Endothelial cell of umbilical vein (primary cell): ENCODE results near the gene NRXN3. TPM values are rescaled to one million over a fixed set of nuclear protein-coding genes. Genes with fewer than 3 reads are reported as not detected.

Experiments
- BruUV-seq: library from RNA; stranded (reverse); fragments of 400-500 nt; replicated peaks from 2 replicates; lab custom pipeline; 2021; lab: Mats Ljungman, UMichigan
- CTCF ChIA-PET: fragments of 300-600, 350-600 bp; sonication (Branson Sonifier 250); formaldehyde crosslinking; loops from one replicate; lab custom pipeline; 2021; ENCODE audit warnings: antibody characterized with exemption, inconsistent platforms; lab: Charles Lee
- POLR2A ChIA-PET: fragments of 300-600, 350-600 bp; sonication (Branson Sonifier 250); formaldehyde crosslinking; loops from one replicate; lab custom pipeline; 2021; ENCODE audit warnings: antibody characterized with exemption, inconsistent platforms; lab: Charles Lee
- DNase-seq: peaks from one replicate; pipeline ENCODE4 v3.0.0-alpha.2; 2011; ENCODE audit warnings: low read depth, low spot score
- FAIRE-seq: peaks from 2 replicates; lab custom pipeline; 2011; peaks lifted over from hg19 to GRCh38; lab: Jason Lieb, UNC
- H2AFZ ChIP-seq: 2 replicates; pipeline ENCODE4 v1.6.0; 2012; ENCODE audit warnings: low read depth, low read length, control low read depth, inconsistent platforms
- H3K27ac ChIP-seq: 2 replicates; pipeline ENCODE4 v1.5.1; 2011; ENCODE audit warnings: low read depth, mild to moderate bottlenecking, control low read depth, low read length, moderate library complexity; ENCODE audit not compliant: insufficient read depth
- H3K27me3 ChIP-seq, 2 experiments: 2 replicates each; pipeline versions ENCODE4 v1.6.0 to v1.6.1; 2011; ENCODE audit warnings: low read length in 2 of 2, mixed read lengths in 1 of 2; ENCODE audit not compliant: control insufficient read depth in 2 of 2, insufficient read depth in 2 of 2
- H3K36me3 ChIP-seq, 2 experiments: 2 replicates in 1 of 2; 3 replicates in 1 of 2; pipeline ENCODE4 v1.5.1; 2011; ENCODE audit warnings: low read length in 2 of 2, mild to moderate bottlenecking in 1 of 2, moderate library complexity in 1 of 2; ENCODE audit not compliant: control insufficient read depth in 2 of 2, insufficient read depth in 2 of 2; ENCODE audit errors: extremely low read depth in 1 of 2
- H3K4me1 ChIP-seq: 3 replicates; pipeline ENCODE4 v1.5.1; 2011; ENCODE audit warnings: mild to moderate bottlenecking, low read length; ENCODE audit not compliant: control insufficient read depth, insufficient read depth; ENCODE audit errors: extremely low read depth
- H3K4me2 ChIP-seq: 2 replicates; pipeline ENCODE4 v1.6.1; 2011; ENCODE audit warnings: low read length, control low read depth, mixed read lengths; ENCODE audit not compliant: insufficient read depth
- H3K4me3 ChIP-seq, 3 experiments: fragments of 200-600 bp in 1 of 3; sonication (generic), shearing (Covaris generic) in 1 of 3; replicated peaks in 1 of 3; 2 replicates each; pipeline ENCODE4 v1.5.1; 2011 to 2016; ENCODE audit warnings: control low read depth in 3 of 3, low read length in 3 of 3, mild to moderate bottlenecking in 2 of 3, inconsistent platforms in 1 of 3, low read depth in 1 of 3, moderate library complexity in 1 of 3; ENCODE audit not compliant: insufficient read depth in 1 of 3
- H3K79me2 ChIP-seq: 2 replicates; pipeline ENCODE4 v1.6.0; 2012; ENCODE audit warnings: low read length, inconsistent platforms; ENCODE audit not compliant: control insufficient read depth, insufficient read depth
- H3K9ac ChIP-seq: replicated peaks from 2 replicates; pipeline ENCODE3; 2011; ENCODE audit warnings: low read length, control low read depth; ENCODE audit not compliant: insufficient read depth; ENCODE audit errors: extremely low read depth
- H3K9me1 ChIP-seq: replicated peaks from 3 replicates; pipeline ENCODE4 v1.6.0; 2011; ENCODE audit warnings: mild to moderate bottlenecking, low read length; ENCODE audit not compliant: control insufficient read depth, insufficient read depth; ENCODE audit errors: extremely low read depth
- H3K9me3 ChIP-seq: replicated peaks from 2 replicates; pipeline ENCODE4 v1.5.1; 2012; ENCODE audit warnings: low read length, inconsistent platforms; ENCODE audit not compliant: control insufficient read depth, insufficient read depth
- H4K20me1 ChIP-seq: replicated peaks from 2 replicates; pipeline ENCODE3; 2011; ENCODE audit warnings: mild to moderate bottlenecking, low read length; ENCODE audit not compliant: control insufficient read depth, insufficient read depth; ENCODE audit errors: extremely low read depth
- CTCF ChIP-seq, 2 donors: IDR thresholded peaks; 1 replicate in 1 of 2; 2 replicates in 1 of 2; pipeline ENCODE4 v1.5.1; 2011; ENCODE audit warnings: low read length in 2 of 2, mild to moderate bottlenecking in 2 of 2, moderate library complexity in 2 of 2, control low read depth in 1 of 2, inconsistent platforms in 1 of 2, low read depth in 1 of 2; ENCODE audit not compliant: insufficient read depth in 1 of 2; ENCODE audit errors: extremely low read depth in 1 of 2
- EZH2 ChIP-seq: IDR thresholded peaks from 2 replicates; pipeline ENCODE4 v1.6.1; 2012; ENCODE audit warnings: borderline replicate concordance, low read depth, mild to moderate bottlenecking, moderate library complexity, low read length, inconsistent platforms; ENCODE audit not compliant: severe bottlenecking
- FOS ChIP-seq: IDR thresholded peaks from 2 replicates; pipeline ENCODE4 v1.6.1; 2011; ENCODE audit warnings: mild to moderate bottlenecking, low read length, moderate library complexity, borderline replicate concordance; ENCODE audit not compliant: insufficient read depth
- GATA2 ChIP-seq: IDR thresholded peaks from 2 replicates; pipeline ENCODE4 v1.7.0; 2011; ENCODE audit warnings: low read depth, mild to moderate bottlenecking, moderate library complexity, mixed read lengths, low read length; ENCODE audit not compliant: insufficient read length, insufficient read depth
- JUN ChIP-seq: IDR thresholded peaks from 2 replicates; pipeline ENCODE4 v1.6.1; 2011; ENCODE audit warnings: borderline replicate concordance, low read depth; ENCODE audit not compliant: insufficient read length, insufficient read depth
- MYC ChIP-seq: IDR thresholded peaks from one replicate; pipeline ENCODE4 v1.6.1; 2011; ENCODE audit warnings: mild to moderate bottlenecking, low read depth, low read length
- POLR2A ChIP-seq: IDR thresholded peaks from 2 replicates; pipeline ENCODE4 v1.6.1; 2012; ENCODE audit warnings: low read depth, mild to moderate bottlenecking, control low read depth, low read length
- POLR2AphosphoS5 ChIP-seq: IDR thresholded peaks from 2 replicates; pipeline ENCODE4 v1.6.1; 2012; ENCODE audit warnings: low read depth, mild to moderate bottlenecking, control low read depth, low read length, moderate library complexity; ENCODE audit not compliant: insufficient read depth
- dilution Hi-C: fragments of 300-500 bp; cut with MboI; formaldehyde crosslinking; loops from one replicate; pipeline ENCODE4 v1.15.0; 2019; ENCODE audit warnings: low sequenced_read_pairs; ENCODE audit not compliant: extremely low pct_ligation_motif_present
- intact Hi-C: fragments of 100-400 bp; cut with micrococcal nuclease; formaldehyde crosslinking; loops from one replicate; pipeline ENCODE4 v1.10.0; 2022
- polyA plus RNA-seq, 4 experiments: library from polyadenylated mRNA; depleted of rRNA in 3 of 4; stranded (reverse) in 3 of 4; unstranded in 1 of 4; fragments of >200 nt; gene quantifications; 2 replicates each; pipeline versions ENCODE4 v1.2.1 to v1.2.3, GENCODE V29; 2011 to 2012; ENCODE audit warnings: missing spikeins in 1 of 4
- total RNA-seq: library from RNA; stranded (reverse); gene quantifications from 2 replicates; pipeline ENCODE4 v1.2.3, GENCODE V29; 2021
- TF ChIP-seq, protein P1 (sequence below): IDR thresholded peaks from 2 replicates; pipeline ENCODE4 v1.6.1; 2011; ENCODE audit not compliant: insufficient read depth, insufficient read length

The NRXN3 gene
- total and polyA plus RNA-seq, 2 donors (not counting 3 experiments of a cell fraction or from before 2014, with no cell fraction given), result 0.72 to 4.2 TPM

DNA sequence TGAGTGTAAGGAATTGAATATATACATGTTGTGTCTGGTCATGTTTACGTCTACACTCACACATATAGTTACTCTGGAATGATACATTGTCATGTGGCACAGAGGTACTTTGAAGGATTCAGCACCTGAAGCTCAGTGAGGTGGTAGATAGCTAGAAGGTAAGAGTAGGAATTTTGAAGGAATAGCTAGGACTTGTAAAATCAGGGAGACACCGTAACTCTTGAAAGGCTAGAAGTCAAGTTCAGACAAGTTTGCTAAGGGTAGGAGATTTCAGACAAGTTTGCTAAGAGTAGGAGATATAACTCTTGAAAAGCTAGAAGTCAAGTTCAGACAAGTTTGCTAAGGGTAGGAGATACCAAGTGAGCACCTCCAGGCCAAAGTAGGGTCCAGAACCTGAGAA, 14.0 kb upstream of the NRXN3 start:
- dilution Hi-C loops (no loop called here), intact Hi-C loops (no loop called here)
- BruUV-seq, result no TSS peak
- Histone ChIP-seq H3K27ac (no peak overlapping the region), H2AFZ (no peak overlapping the region), H3K9me3 (no peaks in the 10 kb centered on the region), H3K36me3 (no peaks in the 10 kb centered on the region), H4K20me1 (no peaks in the 10 kb centered on the region), H3K79me2 (no peaks in the 10 kb centered on the region), H3K27me3 (no peaks in the 10 kb centered on the region), H3K4me3 (no peak overlapping the region), H3K9me1 (no peaks in the 10 kb centered on the region), H3K9ac (no peak overlapping the region), H3K4me1 (no peaks in the 10 kb centered on the region), H3K4me2 (no peak overlapping the region)
- no peak for DNase-seq
- ChIA-PET POLR2A (no interaction called here), CTCF (no interaction called here)
- TF ChIP-seq JUN, result no peak
- no peak for TF ChIP-seq CTCF (IDR thresholded peaks at IDR 0.05; ENCODE audit: extremely low read depth in 1 of 2, insufficient read depth in 1 of 2, low read depth in 1 of 2, low read length in 2 of 2)
- TF ChIP-seq GATA2, result no peak
- TF ChIP-seq, protein P1, sequence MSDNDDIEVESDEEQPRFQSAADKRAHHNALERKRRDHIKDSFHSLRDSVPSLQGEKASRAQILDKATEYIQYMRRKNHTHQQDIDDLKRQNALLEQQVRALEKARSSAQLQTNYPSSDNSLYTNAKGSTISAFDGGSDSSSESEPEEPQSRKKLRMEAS, result no peak
- no peak for TF ChIP-seq POLR2A
- no peak for TF ChIP-seq EZH2
- no peak for TF ChIP-seq MYC
- TF ChIP-seq POLR2AphosphoS5, result no peak
- TF ChIP-seq FOS, result no peak
- no peak for FAIRE-seq
